ENCODE results near the gene COL4A2.

DNA sequence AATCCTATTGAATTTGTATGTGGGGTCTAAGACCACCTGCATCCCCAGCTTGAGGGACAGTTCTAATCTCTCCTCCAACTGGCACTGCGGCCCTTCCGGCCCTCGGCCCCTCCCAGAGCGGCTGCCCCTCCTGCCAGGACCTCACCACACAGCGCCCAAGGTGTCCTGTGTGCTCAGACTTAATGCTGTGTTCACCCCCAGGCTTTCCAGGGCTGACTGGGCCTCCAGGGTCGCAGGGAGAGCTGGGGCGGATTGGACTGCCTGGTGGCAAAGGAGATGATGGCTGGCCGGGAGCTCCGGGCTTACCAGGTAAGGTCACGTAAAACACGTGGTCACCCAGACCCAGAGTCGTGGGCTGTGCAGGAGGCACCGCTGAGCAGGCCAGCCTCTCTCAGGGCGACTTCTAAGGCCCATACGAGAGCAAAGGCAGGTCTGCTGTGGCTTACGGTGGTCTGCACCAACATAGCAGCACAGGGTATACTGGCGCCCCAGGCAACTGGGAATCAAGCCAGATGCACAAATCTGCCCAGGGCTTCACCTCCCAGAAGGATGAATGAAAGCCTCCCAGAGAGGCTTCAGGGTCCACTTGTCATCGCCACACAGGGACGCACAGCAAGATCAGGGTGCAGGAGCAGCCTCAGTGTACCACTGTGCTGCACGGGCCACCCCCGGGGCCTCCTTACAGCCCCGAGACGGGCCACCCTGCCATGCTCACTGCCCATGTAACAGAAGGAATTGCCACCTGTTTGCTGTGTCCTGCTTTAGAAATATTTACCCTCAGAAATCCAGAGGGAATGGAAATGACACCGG is 185.0 kb downstream of the COL4A2 start:
- TF ChIP-seq FOSL2 (IDR thresholded peaks at IDR 0.05), result no peak
- TF ChIP-seq FOSL2 (CRISPR knock-in tag; IDR thresholded peaks at IDR 0.05), result no peak
- TF ChIP-seq CHD2 (IDR thresholded peaks at IDR 0.05; ENCODE audit: low read length, partially characterized antibody), result no peak
- no peak for TF ChIP-seq ESRRA (IDR thresholded peaks at IDR 0.05; ENCODE audit: borderline replicate concordance, low read length)
